HL-60/S4 treated with phorbol 12-myristate 13-acetate at 8.2 ng/mL for 4 days and 3 days (cell line): ENCODE results near the gene SART3.

Experiments used
- in situ Hi-C: fragments of 300-500 bp; cut with MboI; formaldehyde crosslinking; loops from 2 replicates; pipeline ENCODE4 v1.15.0; 2022; ENCODE audit warnings: low sequenced_read_pairs

The SART3 gene

DNA sequence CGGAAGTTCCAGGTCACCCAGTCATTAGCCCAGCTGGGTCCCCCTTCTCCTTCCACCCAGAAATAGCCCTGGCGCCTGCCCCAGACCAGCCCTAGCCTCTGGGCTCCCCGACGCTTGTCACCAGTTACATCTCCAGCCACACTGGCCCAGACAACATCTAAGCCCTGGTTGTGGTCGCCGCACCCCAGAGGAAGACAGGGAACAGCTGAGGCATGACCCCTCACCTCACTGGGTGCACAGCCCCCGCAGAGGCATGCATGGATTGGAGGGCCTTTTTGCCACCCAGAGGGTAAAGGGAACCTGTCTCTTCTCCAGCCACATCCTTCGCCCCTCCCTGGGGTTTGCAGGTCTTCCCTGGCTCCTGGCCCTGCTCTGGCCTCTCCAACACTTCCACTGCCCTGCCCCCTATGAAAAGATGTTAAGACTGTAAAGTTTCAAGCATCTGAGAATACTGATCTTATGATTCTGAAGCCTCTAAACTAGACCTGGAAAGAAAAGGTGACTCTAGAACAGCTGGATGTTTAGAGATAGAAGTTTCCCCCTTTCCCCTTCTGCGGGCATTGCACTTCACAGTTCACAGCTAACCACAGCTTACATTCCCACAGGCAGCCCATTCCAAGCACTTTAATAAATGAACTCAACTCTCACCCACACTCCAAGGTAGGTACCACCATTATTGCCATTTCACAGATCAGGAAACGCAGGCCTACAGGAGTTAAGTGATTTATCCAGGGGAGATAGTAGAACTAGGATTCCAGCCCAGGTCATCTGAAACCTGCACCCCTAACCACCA, 22.2 kb upstream of the SART3 start:
- in situ Hi-C loops: no loop called here

DNA sequence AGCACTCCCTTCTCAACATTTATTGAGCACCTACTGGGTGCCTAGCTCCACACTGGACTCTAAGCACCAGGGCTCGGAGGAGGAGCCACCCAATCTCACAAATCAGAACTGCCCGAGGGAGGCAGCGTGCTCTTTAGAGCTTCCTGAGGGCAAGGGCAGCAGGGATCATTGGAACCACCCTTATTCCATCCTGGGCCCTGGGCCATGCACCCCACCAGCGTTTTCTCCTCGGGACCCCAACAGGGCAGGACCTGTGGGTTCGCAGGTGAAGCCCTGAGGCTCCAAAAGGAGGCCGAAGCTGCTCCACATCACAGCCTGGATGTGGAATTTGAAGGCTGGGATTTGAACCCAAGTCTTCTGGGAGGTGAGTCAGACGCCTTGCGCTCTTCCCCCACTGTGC, 21.5 kb upstream of the SART3 start:
- in situ Hi-C loops: no loop called here

DNA sequence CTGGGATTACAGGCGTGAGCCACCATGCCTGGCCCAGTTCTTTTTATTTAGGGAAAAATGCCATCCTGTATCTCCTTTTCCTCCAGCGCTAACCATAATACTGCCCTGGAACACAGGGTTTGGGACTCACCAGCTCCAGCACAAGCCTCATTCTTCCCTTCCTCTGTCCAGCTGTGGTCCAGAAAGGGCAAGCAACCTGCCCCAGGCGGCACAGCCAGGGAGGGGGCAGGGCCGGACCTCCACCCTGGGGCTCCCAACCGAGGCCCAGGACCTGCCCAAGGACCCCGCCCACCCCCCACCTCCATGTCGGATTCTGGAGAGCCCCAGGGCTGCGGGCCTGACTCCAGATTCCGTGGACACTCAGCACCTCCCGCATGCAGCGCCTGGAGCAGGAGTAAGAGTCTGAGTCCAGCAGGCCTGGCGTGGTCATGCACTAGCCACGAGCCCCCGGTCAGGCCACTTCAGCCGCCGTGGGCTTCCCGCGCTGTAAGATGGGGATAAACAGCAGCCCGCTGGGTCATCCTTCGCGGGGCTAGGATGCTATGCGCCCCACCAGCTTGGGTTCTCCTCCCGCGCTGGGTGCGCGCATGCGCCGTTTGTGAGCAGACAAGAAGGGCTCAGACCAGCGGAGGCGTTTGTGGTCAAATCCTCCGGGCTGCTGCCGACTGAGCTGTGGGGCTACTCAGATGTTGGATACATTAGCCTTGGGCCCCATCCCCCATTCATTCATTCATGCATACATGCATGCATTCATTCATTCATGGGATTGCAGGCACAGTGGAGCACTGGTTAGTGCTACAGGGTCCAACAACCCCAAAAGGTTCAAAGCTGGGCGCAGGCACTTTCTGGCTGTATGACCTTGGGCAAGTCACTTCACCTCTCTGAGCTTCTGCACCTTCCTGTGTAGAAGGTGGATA, 20.6 kb upstream of the SART3 start:
- in situ Hi-C loops: no loop called here

DNA sequence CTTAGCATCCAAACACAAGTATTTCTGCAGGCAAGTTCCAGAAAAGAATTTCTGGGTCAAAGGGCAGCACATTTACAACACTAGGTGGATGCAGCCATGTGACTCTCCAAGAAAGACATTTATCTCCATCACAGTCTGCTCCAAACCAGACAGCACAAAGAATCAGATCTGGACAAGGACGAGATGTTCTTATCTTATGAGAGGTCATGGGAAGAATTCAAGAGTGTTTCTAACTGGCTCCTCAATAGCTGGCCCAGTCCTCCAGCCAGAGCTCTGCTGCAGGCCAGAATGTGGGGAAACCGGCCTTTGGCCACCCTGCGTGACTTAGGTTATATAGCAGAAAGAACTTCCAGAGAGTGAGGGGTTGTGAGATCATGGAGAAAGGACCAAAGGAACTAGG, 19.6 kb upstream of the SART3 start:
- in situ Hi-C loops: no loop called here

DNA sequence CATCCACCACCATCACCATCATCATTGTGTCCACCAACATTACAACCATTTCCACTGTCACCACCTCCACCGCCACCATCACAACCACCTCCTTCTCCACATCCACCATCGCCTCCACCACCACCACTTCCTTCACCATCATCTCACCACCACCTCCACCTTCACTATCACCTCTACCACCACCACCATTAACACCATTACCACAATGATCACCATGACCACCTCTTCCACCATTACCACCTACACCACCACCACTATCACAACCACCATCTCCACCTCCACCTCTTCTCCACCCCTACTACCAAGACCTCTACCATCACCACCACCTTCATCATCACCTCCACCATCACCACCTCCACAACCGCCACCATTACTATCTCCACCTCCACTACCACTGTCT, 17.8 kb upstream of the SART3 start:
- in situ Hi-C loops: no loop called here

DNA sequence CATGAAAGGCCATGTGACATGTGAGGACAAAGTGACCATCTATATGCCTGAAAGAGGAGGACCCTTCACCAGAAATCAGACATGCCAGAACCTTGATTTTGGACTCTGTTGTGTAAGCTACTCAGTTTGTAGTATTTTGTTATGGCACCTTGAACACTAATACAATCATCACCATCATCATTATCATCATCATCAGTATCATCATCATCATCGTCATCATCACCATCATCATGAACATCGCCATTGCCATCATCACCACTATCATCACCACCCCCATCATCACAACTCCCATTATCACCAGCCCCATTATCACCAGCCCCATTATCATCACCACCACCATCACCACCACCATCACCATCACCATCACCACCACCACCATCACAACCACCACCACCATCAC, 17.3 kb upstream of the SART3 start:
- in situ Hi-C loops: no loop called here

DNA sequence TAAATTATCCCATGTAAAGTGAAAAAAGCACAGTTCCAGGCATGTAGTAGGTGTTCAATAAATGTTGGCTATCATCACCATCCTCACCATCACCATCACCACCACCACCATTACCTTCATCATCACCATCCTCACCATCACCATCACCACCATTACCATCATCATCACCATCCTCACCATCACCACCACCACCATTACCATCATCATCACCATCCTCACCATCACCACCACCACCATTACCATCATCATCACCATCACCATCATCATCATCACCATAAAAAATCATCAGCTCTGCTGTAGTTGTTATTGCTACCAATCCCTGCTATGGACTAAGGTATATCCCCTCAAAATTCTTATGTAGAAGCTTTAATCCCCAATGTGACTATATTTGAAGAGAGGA, 16.5 kb upstream of the SART3 start:
- in situ Hi-C loops: no loop called here

DNA sequence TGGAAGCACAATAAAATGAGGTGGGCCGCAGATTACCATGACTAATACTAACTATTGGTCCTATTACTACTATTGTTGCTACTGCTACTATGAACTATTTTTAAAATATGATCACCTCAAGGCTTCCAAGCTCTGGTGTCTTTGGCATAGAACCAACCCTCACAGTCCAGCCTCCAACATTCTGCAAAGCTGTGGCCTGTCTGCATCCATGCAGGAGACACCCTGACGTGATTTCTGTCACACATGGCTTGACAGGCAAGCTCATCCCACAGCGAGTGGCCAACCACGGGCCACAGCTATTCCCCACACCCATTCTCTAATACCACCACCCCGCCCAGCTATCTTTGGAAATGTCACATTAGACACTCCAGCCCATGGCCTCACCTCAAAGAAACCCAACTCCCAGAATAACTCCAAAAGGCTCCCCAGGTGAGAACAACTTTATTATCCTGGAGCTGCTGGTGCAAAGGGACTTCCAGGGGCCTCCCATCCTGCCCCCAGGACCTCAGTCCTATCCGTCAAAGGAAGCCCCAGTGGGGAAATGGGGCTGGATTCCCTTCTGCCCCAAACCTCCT, 15.8 kb upstream of the SART3 start:
- in situ Hi-C loops: no loop called here

DNA sequence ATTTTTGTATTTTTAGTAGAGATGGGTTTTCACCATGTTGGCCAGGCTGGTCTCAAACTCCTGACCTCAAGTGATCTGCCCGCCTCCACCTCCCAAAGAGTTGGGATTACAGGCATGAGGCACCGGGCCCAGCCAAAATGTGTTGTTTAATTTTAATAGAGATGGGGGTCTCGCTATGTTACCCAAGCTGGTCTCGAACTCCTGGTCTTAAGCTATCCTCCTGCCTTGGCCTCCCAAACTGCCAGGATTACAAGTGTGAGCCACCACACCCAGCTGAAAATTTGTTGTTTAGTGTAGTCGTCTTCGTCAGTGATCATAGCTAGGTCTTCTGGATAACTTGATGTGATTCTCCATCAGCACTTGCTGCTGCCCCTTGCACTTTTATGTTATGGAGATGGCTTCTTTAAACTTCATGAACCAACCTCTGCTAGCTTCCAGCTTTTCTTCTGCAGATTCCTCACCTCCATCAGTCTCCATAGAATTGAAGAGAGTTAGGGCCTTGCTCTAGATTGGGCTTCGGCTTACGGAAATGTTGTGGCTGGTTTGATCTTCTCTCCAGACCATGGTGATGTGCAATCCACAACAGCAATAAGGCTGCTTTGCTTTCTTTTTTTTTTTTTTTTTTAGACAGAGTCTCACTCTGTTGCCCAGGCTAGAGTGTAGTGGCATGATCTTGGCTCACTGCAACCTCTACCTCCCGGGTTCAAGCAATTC, 14.4 kb upstream of the SART3 start:
- in situ Hi-C loops: no loop called here

DNA sequence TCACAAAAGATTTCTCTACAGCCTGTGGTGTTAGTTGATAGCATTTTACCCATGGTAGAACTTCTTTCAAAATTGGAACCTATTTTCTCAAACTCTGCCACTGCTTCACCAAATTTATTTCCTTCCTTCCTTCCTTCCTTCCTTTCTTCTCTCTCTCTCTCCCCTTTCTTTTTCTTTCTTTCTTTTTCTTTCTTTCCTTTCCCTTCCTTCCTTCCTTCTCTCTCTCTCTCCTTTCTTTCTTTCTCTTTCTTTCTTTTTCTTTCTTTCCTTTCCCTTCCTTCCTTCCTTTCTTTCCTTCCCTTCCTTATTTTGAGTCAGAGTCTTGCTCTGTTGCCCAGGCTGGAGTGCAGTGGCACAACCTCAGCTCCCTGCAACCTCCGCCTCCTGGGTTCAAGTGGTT, 13.3 kb upstream of the SART3 start:
- in situ Hi-C loops: loop anchor here (25.0 kb wide), 1 partner anchor 513 kb away; the partner anchor contains the start of genes ALKBH2 and UNG

DNA sequence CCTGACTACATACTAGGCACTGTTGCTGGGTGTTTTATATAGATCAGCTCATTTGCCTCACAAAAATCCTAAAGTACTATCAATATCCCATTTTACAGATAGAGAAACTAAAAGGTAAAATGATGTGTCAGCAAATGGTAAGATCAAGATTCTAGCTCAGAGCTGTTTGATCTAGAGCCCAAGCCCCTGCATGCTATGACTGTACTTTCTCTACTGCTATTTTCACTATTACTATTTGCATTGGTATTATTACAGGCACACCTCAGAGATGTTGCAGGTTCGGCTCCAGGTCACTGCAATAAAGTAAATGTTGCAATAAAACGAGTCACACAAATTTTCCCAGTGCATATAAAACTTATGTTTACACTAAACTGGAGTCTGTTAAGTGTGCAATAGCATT, 12.3 kb upstream of the SART3 start:
- in situ Hi-C loops: loop anchor here (25.0 kb wide), 1 partner anchor 514 kb away; the partner anchor contains the start of genes ALKBH2 and UNG

DNA sequence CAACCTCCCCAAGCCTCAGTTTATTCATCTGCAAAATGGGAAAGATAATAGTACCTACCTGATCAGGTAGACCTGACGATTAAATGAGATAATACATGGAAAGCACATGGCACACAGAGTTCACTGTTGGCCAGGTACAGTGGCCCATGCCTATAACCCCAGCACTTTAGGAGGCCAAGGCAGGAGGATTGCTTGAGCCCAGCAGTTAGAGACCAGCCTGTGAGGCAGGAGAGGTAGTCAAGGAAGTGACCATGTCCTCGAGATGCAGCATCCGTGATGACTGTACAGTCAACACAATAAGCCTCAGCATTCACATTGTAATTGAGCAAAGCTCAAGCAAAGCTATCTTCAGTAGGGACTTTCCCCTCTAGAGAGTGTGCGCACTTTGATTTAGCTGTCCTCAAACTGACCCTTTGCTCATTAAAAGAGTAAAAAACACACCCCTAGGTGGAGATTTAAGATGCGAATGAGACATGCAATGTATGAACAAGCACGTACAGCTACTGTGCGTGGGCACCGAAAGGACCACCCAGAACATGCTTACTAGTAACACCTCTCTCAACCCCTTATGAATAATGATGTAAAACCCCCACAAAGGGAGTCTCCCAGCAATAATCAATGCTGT, 11.3 kb upstream of the SART3 start:
- in situ Hi-C loops: loop anchor here (25.0 kb wide), 1 partner anchor 515 kb away; the partner anchor contains the start of genes ALKBH2 and UNG

DNA sequence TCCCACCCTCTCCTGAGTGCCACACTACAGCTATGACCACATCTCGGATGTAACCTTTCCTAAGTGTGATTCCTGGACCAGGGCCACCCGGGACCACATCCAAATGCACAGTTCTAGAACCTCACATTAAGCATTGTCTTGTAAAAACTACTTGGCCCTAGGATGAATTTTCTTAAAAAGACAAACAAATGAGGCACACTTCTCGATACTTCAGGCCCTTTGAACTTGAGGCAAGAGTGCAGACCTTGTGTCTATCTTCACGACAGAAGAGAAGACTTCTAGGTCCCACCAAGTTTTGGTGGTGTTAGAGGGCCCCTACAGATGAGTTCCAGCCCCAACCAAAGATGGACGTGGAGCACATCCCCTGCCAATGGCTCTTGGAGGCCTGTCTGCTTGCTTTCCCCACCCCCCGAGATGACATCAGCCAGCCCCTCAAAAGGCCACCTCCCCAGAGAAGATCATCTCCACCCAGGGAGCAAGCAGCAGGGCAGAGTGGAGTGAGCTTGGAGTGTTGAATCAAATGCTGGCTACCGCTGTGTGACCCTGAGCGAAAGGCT, 10.7 kb upstream of the SART3 start:
- in situ Hi-C loops: loop anchor here (25.0 kb wide), 1 partner anchor 516 kb away; the partner anchor contains the start of genes ALKBH2 and UNG

DNA sequence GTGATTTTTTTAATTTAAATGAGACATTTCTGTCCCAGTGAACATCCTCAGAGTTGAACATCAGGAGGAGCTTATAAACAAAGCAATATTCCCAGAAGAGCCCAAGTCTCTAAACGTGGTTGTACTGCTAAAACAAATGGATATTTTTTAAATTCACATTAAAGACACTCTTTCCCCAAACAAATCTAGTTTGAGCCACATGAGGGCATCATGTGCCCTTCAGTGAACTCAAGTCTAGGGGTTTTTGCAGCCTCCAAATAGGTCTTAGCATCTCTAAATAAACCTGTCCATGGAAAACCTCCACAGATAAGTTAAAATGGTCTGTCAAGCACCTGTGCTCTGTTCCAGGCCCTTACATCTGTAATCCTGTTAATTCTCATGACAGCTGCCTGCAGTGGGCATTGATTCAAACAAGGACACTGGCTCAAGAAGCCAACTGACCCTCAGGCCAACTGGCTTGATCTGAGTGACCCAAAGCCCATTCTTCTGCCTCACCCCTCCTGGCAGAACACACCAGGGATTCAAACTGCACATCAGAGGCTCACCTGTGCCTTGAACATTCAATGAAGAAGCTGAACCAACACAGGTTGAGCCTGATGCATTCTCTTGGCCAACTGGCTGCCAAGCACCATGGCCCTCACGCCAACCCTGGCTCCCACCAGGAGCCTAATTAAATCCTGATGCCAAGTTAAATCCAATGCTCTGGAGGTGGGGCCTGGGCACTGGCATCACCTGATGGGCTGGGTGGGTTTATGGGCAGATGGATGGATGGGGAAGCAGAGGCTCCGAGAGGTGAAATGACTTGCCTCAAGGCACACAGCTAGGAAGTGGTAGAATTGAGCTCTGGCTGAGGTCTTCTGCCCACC, 10.0 kb upstream of the SART3 start:
- in situ Hi-C loops: loop anchor here (25.0 kb wide), 1 partner anchor 516 kb away; the partner anchor contains the start of genes ALKBH2 and UNG

DNA sequence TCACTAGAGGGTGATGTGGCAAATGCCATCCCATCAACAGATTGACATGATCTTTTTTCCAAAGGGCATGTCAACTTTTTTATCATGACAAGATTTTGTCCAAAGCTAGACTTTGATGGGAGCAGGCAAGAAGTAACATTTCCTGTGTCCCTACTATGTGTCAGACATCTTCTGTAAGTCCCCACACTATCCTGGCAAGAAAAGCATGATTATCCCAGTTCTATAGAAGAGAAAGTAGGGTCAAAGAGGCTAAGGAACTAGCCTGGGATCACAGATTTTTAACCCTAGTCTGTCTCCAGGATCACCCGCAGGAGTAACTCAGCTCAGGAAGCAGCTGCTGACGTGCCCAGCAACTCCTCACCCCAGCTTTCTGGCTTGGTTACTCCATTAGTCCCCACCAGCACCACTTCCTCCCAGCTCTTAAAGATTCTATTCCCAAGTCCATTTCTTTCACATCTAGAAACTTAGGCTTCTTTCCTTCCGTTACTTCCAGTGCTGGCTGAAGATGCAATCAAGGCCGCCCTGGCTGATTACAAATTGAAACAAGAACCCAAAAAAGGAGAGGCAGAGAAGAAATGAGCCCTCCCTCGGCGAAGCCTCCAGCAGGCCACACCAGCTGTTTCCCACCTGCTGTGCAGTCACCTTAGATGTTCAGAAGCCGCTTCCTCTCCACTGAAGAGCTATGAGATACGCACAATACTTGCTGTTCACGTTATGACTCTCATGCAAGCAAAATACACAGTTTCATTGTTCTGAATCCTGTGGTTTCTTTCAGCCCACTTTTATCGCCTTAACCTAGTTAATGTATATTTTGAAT, 7.6 kb upstream of the SART3 start:
- in situ Hi-C loops: loop anchor here (5.0 to 25.0 kb wide), 2 partner anchors 49 to 519 kb away; partner anchors contain the start of genes ALKBH2 and UNG

DNA sequence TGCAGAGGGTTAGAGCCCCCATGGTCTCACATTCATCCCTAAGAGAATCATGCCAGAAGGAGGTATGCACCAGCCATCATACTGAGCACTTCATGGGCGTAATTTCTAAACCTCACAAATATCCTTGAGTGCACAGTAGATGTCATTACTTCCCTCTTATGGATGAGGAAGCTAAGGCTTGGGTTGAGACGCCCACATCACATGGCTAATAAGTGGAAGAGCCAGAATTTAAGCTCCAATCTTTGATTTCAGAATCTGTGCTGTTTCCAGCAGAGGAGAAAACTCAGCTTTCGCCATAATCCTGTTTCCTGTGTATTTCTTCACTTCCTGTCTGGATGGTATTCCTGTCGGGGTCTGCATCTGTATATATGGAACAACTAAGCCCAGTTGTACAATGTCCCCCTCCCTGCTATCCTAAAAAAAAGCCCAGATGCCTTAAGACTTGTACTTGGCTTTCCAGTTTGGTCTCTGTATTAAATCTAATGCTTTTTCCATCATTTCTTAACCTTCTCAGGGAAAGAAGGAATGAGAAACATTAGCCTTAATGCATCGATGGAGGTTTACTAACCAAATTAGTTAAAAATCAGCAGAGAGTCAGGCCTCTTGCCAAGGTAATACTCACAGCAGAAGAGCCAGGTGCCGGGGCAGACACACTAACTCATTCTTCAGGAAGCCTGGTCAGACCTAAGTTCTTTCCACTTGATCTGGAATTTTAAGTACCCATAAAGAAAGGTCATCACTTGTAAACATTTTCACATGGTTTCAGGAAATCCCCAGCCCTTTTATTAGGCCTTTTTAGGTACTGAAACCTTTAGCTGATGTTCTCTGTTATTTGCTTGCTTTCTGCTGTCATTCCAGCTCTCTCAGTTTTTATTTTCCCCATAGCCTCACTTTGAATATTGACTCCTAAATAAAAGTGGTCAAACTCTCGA, 6.7 kb upstream of the SART3 start:
- in situ Hi-C loops: loop anchor here (5.0 to 25.0 kb wide), 2 partner anchors 50 to 520 kb away; partner anchors contain the start of genes ALKBH2 and UNG

DNA sequence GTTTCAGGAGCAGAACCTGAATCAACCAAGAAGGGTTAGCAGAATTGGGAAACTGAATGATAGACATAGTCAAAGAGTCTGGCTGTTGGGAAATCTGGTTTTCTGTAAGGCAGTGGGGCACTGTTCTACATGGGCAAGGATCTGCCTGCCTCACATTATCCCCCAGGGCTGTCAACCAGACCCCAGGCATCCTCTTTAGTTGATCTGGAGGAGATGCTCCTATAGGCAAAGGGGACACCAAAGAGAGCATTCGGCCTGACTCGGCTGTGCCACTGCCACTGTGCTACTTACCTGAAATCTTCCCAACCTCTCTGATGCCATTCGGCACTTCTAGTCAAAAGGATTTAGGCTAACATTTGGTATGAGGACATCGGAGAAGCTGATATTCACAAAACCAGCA, 5.5 kb upstream of the SART3 start:
- in situ Hi-C loops: loop anchor here (5.0 to 25.0 kb wide), 2 partner anchors 51 to 521 kb away; partner anchors contain the start of genes ALKBH2 and UNG
